ENCODE data around the gene CDH11.

Gene CDH11

DNA sequence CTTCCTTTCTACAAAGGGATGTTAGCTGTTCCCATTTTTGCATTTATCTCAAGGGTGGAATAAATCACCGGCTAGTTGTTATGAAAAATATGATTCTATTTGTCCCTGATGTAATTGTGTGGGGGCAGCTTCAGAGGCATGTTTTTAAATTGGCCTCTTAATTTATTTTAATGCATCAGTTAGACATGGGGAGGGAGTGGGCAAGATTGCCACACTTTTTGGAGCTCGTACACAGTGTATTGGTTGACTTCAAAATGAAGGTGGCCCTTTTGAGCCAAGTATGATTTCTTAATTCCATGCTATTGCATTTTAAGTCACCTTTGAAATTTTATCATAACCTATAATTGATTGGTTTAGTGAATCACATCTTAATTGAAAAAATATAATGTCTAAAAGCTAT, 223.7 kb downstream of the CDH11 start:
- DNase-seq = no peak

Data from right hindlimb (tissue), 1 donor.